GM18507 (cell line): ENCODE data around the gene FREM1.

ENCODE experiments used
- DNase-seq: peaks from one replicate; pipeline ENCODE4 v3.0.0; 2011; ENCODE audit warnings: low read depth; ENCODE audit not compliant: insufficient read length; ENCODE audit errors: extremely low spot score
- FAIRE-seq: peaks from 2 replicates; lab custom pipeline; 2011; peaks lifted over from hg19 to GRCh38; lab: Jason Lieb, UNC

Gene FREM1

GRCh38 chr9:14830057-14830456, 80.2 kb downstream of the FREM1 start:
- DNase-seq (no peak), FAIRE-seq (no peak)

- no peak for FAIRE-seq
- no peak for DNase-seq
Observed at GRCh38 chr9:14829204-14829603, 81.0 kb downstream of the FREM1 start.

GRCh38 chr9:14827805-14828204, 82.4 kb downstream of the FREM1 start:
- DNase-seq (no peak), FAIRE-seq (no peak)

- no peak for FAIRE-seq
- DNase-seq: no peak
Observed at GRCh38 chr9:14824481-14824880, 85.7 kb downstream of the FREM1 start.

GRCh38 chr9:14823800-14824199, 86.4 kb downstream of the FREM1 start:
- FAIRE-seq: no peak

GRCh38 chr9:14822666-14823065, 87.6 kb downstream of the FREM1 start:
- FAIRE-seq (no peak), DNase-seq (no peak)

More at GRCh38 chr9:14823800-14824199, 86.4 kb downstream of the FREM1 start:
- no peak for DNase-seq

- FAIRE-seq (no peak), DNase-seq (no peak)
Observed at GRCh38 chr9:14819183-14819582, 91.0 kb downstream of the FREM1 start.

- FAIRE-seq: no peak
- no peak for DNase-seq
Observed at GRCh38 chr9:14814249-14814628, 96.0 kb downstream of the FREM1 start.

GRCh38 chr9:14813336-14814248, 96.6 kb downstream of the FREM1 start:
- FAIRE-seq (no peak), DNase-seq (no peak)

- FAIRE-seq (no peak), DNase-seq (no peak)
Observed at GRCh38 chr9:14812806-14813205, 97.4 kb downstream of the FREM1 start.

GRCh38 chr9:14811844-14812243, 98.4 kb downstream of the FREM1 start:
- FAIRE-seq (no peak), DNase-seq (no peak)

GRCh38 chr9:14806941-14807520, 103.2 kb downstream of the FREM1 start:
- no peak for FAIRE-seq
- no peak for DNase-seq

GRCh38 chr9:14799030-14799429, 111.2 kb downstream of the FREM1 start:
- no peak for FAIRE-seq
- no peak for DNase-seq

GRCh38 chr9:14797435-14797834, 112.8 kb downstream of the FREM1 start:
- FAIRE-seq: no peak
- DNase-seq: no peak

GRCh38 chr9:14793389-14793788, 116.8 kb downstream of the FREM1 start:
- DNase-seq (no peak), FAIRE-seq (no peak)

- no peak for FAIRE-seq
- no peak for DNase-seq
Observed at GRCh38 chr9:14790628-14791027, 119.6 kb downstream of the FREM1 start.

- no peak for DNase-seq
- no peak for FAIRE-seq
Observed at GRCh38 chr9:14788846-14789245, 121.4 kb downstream of the FREM1 start.

- FAIRE-seq (no peak), DNase-seq (no peak)
Observed at GRCh38 chr9:14783358-14783757, 126.9 kb downstream of the FREM1 start.

- DNase-seq: no peak
Observed at GRCh38 chr9:14782286-14783051, 127.8 kb downstream of the FREM1 start.

GRCh38 chr9:14780693-14781092, 129.5 kb downstream of the FREM1 start:
- FAIRE-seq (no peak), DNase-seq (no peak)

More at GRCh38 chr9:14782286-14783051, 127.8 kb downstream of the FREM1 start:
- no peak for FAIRE-seq
